Fibroblast of pulmonary artery (primary cell): ENCODE data around the gene LRIT1.
"Not testable (repeated sequence)": the region's sequence is repeated elsewhere in the genome, so short reads cannot be mapped to it uniquely, and the experiment has no call there.

ENCODE experiments used
- DNase-seq: peaks from one replicate; pipeline ENCODE4 v3.0.0-alpha.2; 2010; ENCODE audit warnings: low read depth
- H3K4me3 ChIP-seq: replicated peaks from 2 replicates; pipeline ENCODE4 v1.5.1; 2011; ENCODE audit warnings: low read depth, mild to moderate bottlenecking, control low read depth, low read length, moderate library complexity
- TF ChIP-seq, protein P1 (sequence below): IDR thresholded peaks from 2 replicates; pipeline ENCODE4 v1.5.1; 2011; ENCODE audit warnings: mild to moderate bottlenecking, control low read depth, low read length, inconsistent platforms; ENCODE audit errors: missing control alignments

Gene LRIT1, protein sequence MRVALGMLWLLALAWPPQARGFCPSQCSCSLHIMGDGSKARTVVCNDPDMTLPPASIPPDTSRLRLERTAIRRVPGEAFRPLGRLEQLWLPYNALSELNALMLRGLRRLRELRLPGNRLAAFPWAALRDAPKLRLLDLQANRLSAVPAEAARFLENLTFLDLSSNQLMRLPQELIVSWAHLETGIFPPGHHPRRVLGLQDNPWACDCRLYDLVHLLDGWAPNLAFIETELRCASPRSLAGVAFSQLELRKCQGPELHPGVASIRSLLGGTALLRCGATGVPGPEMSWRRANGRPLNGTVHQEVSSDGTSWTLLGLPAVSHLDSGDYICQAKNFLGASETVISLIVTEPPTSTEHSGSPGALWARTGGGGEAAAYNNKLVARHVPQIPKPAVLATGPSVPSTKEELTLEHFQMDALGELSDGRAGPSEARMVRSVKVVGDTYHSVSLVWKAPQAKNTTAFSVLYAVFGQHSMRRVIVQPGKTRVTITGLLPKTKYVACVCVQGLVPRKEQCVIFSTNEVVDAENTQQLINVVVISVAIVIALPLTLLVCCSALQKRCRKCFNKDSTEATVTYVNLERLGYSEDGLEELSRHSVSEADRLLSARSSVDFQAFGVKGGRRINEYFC

DNA sequence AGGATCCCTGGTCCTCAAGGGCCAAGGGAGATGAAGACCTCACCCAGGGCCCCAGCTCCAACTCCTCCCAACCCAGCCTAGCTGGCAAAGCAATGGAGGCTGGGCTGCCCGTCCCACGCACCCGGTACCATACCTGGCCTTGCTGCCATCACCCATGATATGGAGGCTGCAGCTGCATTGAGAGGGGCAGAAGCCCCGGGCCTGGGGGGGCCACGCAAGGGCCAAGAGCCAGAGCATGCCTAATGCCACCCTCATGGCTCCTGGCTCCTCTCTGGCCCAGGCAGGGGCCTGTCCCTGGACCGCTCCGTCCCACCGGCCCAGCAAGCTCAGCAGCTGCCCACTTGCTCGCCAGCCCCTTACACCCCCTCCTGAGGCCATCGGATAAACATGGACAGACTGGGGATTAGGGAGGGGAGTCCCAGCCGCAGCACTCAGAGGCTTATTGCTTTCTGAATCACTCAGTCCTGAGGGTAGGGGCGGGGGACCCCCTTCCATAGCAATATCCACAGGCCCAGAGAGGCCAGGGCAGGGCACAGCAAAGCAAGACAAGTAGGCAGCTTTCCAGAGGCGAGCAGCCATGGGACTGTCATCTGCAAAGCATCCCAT is at the start of gene LRIT1:
Gene LRIT1, minus strand, starts transcription at position 362 of the 606 bp plus-strand sequence. Its CDS starts 107 bp downstream, at position 255.
- no peak for DNase-seq
- no peak within 1 kb of the TSS for H3K4me3 ChIP-seq
- TF ChIP-seq, protein P1, sequence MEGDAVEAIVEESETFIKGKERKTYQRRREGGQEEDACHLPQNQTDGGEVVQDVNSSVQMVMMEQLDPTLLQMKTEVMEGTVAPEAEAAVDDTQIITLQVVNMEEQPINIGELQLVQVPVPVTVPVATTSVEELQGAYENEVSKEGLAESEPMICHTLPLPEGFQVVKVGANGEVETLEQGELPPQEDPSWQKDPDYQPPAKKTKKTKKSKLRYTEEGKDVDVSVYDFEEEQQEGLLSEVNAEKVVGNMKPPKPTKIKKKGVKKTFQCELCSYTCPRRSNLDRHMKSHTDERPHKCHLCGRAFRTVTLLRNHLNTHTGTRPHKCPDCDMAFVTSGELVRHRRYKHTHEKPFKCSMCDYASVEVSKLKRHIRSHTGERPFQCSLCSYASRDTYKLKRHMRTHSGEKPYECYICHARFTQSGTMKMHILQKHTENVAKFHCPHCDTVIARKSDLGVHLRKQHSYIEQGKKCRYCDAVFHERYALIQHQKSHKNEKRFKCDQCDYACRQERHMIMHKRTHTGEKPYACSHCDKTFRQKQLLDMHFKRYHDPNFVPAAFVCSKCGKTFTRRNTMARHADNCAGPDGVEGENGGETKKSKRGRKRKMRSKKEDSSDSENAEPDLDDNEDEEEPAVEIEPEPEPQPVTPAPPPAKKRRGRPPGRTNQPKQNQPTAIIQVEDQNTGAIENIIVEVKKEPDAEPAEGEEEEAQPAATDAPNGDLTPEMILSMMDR, result no peak

DNA sequence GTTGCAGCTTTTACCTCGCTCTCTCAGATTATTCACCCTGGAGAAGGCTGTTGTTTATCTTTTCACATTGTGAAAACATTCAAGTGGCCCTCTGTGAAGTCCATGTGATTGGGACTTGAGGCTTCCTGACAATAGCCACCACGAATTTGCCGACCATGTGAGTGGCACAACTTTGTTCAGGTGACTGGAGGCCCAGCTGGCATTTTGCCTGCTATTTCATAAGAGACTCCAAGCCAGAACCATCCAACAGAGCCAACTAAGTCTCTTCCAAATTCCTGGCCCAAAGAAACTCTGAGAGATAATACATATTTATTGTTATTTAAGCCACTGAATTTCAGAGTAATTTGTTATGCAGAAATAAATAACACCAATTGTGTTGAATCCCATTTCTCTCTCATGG is 48.9 kb upstream of the LRIT1 start:
- no peak for DNase-seq
- H3K4me3 ChIP-seq, result no peak overlapping the region
- TF ChIP-seq, protein P1, result no peak

GRCh38 chr10:84289521-84290200 is 48.3 kb upstream of the LRIT1 start:
- TF ChIP-seq, protein P1, result no peak
- no peak for DNase-seq
- H3K4me3 ChIP-seq, result no peak overlapping the region

DNA sequence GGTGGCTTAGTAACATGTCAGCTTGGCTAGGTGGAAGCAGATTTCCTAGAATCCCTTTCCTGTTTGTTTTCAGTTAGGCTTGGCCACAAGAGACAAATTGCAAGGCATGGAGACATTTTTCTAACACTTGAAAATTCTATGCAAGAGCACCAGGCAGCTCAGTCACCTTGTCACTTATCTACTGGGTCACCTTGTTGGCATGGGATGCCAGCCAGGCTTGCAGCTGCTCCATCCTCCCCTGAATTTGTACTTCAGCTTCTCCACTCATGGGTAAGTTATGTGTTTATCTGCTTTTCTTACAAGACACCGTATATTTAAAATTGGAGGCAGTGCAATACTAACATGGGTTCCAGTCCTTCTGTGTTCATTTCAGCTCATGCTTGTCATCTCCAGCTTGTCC is 46.8 kb upstream of the LRIT1 start:
- no peak overlapping the region for H3K4me3 ChIP-seq
- DNase-seq, result no peak
- TF ChIP-seq, protein P1, result no peak

GRCh38 chr10:84286695-84287094 is 45.3 kb upstream of the LRIT1 start:
- H3K4me3 ChIP-seq, result no peak overlapping the region
- DNase-seq, result no peak
- TF ChIP-seq, protein P1, result no peak

DNA sequence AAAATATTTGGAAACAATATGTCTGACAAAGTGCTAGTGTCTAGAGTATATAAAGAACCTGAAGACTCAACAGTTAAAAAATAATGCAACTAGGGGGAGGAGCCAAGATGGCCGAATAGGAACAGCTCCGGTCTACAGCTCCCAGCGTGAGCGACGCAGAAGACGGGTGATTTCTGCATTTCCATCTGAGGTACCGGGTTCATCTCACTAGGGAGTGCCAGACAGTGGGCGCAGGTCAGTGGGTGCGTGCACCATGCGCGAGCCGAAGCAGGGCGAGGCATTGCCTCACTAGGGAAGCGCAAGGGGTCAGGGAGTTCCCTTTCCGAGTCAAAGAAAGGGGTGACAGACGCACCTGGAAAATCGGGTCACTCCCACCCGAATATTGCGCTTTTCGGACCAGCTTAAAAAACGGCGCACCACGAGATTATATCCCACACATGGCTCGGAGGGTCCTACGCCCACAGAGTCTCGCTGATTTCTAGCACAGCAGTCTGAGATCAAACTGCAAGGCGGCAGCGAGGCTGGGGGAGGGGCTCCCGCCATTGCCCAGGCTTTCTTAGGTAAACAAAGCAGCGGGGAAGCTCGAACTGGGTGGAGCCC is 38.6 kb upstream of the LRIT1 start:
- not testable (repeated sequence) for H3K4me3 ChIP-seq, DNase-seq
